ENCODE data around the gene GAR1.
A peak's percentile ranks its signal among the peaks of the same experiment; 100 is the strongest.
"Not testable (repeated sequence)": the region's sequence is repeated elsewhere in the genome, so short reads cannot be mapped to it uniquely, and the experiment has no call there.

Gene GAR1

DNA sequence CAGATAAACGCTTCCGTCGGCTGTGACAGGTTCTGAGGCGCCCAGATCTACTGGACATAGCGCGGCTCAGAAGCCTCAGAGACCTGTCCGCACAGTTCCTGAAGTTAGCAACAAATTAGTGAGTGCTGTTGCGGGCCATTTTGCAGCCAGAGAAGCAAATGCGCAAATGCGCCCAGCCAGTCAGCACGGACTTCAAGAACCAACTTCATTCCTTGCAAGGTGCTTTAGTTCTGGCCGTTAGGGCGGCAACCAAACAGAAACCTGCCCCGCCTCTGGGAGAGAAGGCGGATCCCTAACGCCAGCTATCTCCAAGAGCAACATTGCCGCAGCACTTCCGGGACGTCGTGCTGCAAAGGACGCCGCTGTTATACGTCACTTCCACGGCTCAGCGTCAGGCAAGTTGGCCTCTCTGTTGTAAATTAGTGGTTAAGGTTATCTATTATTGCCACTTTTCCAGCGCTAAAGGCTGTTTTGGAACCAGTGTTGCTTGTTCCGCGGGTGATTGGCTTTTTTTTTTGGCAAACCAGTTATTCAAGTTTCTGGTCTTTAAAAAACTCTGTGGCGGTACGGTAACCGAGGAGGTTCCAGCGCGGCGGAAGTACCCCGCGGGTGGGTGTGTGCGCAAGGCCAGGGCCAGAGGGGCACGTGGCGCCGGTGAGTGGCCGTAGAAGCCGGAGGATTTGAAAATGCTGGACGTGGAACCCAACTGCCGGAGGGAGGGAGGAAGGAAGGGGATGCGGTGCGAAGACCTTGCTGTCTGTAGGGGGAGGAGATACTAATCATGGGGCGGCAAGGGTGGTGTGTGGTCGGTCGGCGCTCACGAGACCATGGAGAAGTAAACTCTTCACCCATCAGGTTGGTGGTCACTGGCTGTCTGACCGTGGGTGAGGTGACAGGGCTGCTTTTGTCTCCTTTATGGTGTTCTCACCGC, at the start of gene GAR1:
TSS of gene GAR1 (plus strand) at position 612 of the 931 bp plus-strand sequence. CDS start 403 bp downstream, outside the sequence.
- DNase-seq, result peak; percentile 86

- not testable (repeated sequence) for DNase-seq
Measured at GRCh38 chr4:109782092-109782491, 33.5 kb upstream of the GAR1 start.

GRCh38 chr4:109786846-109787245, 28.7 kb upstream of the GAR1 start:
- DNase-seq, result no peak

DNA sequence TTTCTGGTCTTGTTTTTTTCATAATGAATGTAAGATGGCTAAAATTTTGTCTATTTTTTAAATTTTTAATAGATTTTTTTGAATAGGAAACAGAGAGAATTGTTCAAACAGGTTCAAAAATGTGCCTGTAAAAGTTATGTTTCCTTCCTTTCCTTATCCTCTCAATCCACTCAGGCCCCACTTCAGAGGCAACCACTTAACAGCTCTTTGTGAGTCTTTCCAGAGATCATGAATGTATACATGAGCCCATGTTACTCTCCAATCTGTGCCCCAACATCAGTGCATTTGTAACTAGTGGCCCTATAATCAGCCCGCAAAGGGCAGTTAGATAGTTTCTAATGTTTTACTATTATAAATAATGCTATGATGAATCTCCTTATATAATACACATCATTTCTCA, 27.8 kb upstream of the GAR1 start:
- DNase-seq, result no peak

DNA sequence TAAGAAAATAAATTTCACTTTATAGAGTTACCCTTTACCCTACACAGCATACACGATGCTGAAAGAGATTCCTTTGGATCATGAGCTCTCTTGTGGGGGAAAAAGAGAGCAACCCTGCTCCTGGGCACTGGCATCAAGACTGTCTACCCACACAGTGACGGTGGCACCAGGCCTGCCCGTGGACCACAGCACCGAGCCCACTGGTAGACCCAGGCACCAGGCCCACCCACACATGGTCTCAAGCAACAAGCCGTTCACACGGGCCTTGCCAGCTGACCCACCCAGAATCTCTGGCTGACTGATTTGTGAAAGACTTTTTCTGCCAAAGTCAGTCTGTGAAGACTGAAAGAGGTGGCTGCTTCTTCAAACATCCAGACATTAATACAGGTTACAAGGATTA, 20.5 kb upstream of the GAR1 start:
- no peak for DNase-seq

DNA sequence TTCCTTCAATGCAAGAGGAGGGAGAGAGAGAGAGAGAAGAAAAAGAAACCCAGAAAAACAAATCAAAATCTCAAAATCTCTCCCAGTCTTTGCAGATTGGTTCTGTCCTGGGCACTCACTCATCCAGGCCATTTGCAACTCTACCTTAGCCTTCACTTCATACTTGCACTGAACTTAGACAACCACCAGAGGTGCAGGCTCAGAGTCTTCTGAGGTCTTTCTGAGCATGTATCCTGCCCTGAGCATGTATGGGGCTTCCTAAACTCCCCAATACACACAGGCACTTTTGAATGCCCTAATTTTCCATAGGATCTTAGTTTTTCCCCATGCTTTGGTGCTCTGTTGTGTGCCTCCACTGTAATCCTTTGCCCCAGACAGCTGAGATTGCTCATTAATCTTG, 16.7 kb upstream of the GAR1 start:
- no peak for DNase-seq

- DNase-seq, result no peak
Measured at GRCh38 chr4:109801099-109801789, 14.3 kb upstream of the GAR1 start.

- DNase-seq, result no peak
Measured at GRCh38 chr4:109801895-109802319, 13.7 kb upstream of the GAR1 start, which contains the start of gene CFI. Gene CFI (minus strand): TSS chr4:109801999. CDS start chr4:109801971, 28 bp downstream.

DNA sequence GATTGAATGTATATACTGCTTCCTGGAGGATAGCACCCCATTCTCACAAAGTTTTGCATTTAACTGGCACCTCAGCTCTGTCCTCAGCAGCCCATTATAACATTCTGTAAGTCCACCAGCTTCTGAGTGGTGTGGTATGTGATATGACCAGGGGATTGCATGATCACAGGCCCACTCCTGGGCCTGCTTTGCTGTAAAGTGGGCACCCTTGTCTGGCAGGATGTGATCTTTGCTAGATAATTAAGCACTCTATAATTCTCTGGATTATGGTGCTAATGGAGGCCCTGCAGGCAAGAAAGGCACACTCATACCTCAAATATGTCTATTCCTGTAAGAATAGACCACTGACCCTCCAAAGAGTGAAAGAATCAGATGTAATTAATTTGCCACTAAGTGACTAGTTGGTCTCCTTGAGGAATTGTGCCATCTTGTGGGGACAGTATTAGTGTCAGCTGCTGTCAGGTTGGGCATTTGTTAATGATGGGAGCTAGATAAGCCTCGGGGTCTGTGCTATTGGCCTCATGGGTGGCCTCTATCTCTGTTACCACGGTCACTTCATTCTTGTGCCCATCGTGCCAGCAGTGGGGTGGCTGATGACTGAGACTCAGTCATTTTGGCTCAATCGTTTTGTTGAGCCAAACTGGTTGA, 11.5 kb upstream of the GAR1 start:
- DNase-seq, result no peak

DNA sequence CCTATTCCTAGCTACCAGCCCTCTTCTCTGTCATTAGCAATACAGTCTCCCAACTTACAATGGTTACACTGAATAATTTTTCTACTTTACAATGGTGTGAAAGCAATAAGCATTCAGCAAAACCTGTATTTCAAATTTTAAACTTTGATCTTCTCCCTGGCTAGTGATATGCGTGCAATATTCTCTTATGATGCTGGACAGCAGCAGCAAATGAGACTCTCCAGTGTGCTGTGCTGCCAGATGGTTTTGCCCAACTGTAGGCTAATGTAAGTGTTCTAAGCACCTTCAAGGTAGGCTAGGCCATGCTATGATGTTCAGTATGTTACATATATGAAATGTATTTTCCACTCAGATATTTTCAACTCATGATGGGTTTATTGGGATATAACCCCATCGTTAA, 5.9 kb upstream of the GAR1 start:
- DNase-seq, result no peak

DNA sequence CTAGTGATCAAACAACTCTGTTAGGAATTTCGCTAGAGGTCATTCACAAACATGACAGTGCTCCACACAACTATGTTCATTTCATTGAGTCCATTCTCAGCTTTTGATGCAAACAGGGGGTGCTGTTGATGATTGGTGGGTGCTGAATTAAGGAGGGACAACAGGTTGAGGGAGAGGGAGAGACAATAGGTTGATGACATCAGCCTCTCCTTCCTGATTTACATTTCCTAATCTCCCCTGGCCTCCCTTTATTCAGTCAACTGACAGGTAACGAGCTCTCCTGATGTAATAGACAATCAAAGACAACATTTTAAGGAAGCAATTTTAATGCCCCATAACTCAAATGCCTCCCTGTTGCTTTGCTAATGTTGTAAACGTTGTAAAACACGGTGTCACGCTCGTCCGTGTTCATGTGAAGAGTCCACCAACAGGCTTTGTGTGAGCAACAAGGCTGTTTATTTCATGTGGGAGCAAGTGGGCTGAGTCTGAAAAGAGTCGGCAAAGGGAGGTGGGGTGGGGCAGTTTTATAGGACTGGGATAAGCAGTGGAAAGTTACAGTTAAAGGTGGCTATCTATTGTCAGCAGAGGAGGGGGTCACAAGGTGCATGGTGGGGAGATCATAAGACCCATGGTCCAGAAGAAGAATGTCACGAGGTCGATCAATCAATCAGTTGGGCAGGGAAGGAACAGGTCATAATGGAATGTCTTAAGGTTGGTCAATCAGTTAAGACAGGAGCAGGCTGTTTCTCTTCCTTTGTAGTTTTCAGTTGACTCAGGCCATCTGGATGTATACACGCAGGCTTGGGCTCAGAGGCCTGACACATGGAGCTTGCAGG, 4.8 kb upstream of the GAR1 start:
- DNase-seq, result no peak

GRCh38 chr4:109811707-109812106, 3.9 kb upstream of the GAR1 start:
- no peak for DNase-seq

DNA sequence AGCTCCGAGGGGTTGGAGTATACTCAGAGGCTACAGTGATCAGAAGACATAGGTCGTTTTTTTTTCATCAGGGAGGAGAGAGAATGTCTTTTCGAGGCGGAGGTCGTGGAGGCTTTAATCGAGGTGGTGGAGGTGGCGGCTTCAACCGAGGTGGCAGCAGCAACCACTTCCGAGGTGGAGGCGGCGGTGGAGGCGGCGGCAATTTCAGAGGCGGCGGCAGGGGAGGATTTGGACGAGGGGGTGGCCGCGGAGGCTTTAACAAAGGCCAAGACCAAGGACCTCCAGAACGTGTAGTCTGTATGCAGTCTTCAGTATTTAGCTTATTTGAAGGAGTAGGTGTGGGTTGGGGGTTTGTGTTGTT, 500 bp downstream of the GAR1 start:
- peak; percentile 52 for DNase-seq

GRCh38 chr4:109816894-109817293, 1.3 kb downstream of the GAR1 start:
- no peak for DNase-seq

DNA sequence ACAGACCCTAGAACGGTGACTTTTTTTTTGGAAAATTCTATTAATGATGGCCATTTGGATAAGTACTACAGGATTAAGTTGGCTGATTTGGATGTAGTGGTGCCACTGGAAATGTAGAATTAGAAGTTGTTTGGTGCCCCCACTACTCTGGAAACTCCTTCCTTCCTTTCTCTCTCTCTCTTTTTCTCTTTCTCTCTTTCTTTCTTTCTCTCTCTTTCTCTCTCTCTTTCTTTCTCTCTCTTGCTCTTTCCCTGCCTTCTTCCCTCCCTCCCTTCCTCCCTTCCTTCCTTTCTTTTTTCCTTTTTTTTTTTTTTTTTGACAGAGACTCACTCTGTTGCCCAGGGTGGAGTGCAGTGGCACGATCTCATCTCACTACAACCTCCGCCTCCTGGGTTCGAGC, 2.7 kb downstream of the GAR1 start:
- DNase-seq, result no peak

- no peak for DNase-seq
Measured at GRCh38 chr4:109820563-109820962, 5.0 kb downstream of the GAR1 start.

DNA sequence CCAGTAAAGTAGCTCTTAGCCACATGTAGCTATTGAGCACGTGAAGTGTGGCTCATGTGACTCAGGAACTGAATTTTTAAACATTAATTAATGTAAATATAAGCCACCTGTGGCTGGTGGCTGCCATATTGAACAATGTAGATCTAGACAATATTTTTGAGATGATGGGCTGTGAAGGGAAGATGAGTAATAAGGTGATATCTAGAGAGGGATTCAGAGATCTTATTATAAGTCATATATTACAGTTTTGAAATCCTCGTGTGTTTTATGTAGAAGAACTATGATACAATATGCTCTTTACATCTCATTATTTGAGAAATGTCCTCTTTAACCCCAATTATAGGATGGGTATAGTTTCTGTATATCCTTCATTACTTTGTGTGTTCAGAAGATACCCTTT, 5.6 kb downstream of the GAR1 start:
- DNase-seq, result no peak

DNA sequence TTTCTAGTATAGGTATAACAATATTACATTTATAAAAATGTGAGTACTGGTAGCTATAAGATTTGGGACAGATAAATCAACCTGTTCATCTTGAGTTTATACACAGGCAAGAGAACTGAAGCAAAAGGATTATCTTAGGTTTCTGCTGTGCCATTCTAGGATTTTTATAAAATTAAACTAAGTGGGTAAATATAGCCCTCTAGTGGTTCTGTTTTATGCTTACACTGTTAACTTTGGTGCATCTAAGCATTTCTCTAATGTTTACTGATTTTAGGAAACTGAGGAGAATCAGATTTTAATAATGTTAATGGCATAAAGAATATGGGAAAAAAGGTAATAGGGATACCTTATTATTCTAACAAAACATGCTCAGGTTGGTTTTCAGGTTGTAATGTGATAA, 11.2 kb downstream of the GAR1 start:
- DNase-seq, result no peak

DNA sequence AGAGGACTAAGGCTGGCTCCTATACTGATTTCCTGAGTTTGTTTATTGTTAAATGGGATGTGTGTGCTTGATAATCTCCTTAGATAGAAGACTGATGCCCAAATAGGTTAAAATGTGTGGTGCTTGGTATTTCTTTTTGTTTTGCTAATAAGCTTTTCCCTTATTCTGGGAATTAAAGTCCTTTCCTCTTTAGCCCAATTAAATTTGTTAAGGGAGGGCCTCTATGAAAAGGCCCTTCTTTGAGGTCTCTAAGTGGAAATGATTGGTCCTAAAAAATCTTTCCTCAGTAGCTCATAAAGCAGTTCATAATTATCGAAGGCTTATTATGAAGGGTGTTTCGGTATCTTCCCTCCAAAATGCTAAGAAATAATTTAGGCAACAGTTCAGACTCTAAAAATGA, 12.1 kb downstream of the GAR1 start, which contains the start of gene RRH:
TSS of gene RRH (plus strand) at position 301 of the 400 bp plus-strand sequence. CDS start at position 357, 56 bp downstream.
- DNase-seq, result no peak

GRCh38 chr4:109833756-109834155, 18.2 kb downstream of the GAR1 start:
- no peak for DNase-seq

GRCh38 chr4:109836985-109837384, 21.4 kb downstream of the GAR1 start:
- no peak for DNase-seq

- no peak for DNase-seq
Measured at GRCh38 chr4:109846395-109847098, 31.0 kb downstream of the GAR1 start.
